ENCODE data around the gene PRDM16. TPM values are rescaled to one million over a fixed set of nuclear protein-coding genes. Genes with fewer than 3 reads are reported as not detected.

PRDM16 gene
- total RNA-seq, 1 experiment from 2014 or later = 6.1 TPM

GRCh38 chr1:3346478-3346877, 277.5 kb downstream of the PRDM16 start:
- Histone ChIP-seq H4K20me1 (ENCODE audit: insufficient read depth) (no peaks in the 10 kb centered on the region), H3K9ac (ENCODE audit: low read length) (no peak overlapping the region), H3K4me2 (ENCODE audit: low read length) (no peak overlapping the region), H3K4me3 (replicated peaks in 1 of 2; ENCODE audit: low read depth in 1 of 2, low read length in 2 of 2) (no peak overlapping the region), H3K79me2 (ENCODE audit: insufficient read depth, low read length) (no peaks in the 10 kb centered on the region), H3K9me2 (ENCODE audit: insufficient read depth) (no peaks in the 10 kb centered on the region), H2AFZ (ENCODE audit: low read depth, low read length, poor library complexity, severe bottlenecking) (no peak overlapping the region), H3K4me1 (ENCODE audit: control insufficient read depth in 1 of 2, insufficient read depth in 2 of 2, low read length in 2 of 2) (no peaks in the 10 kb centered on the region), H3K27ac (ENCODE audit: low read depth, low read length) (no peak overlapping the region), H3K27me3 (ENCODE audit: insufficient read depth, low read length) (no peaks in the 10 kb centered on the region), H3K36me3 (ENCODE audit: control insufficient read depth in 1 of 2, insufficient read depth in 2 of 2, low read length in 2 of 2) (no peaks in the 10 kb centered on the region), H3K9me3 (ENCODE audit: control insufficient read depth in 1 of 2, insufficient read depth in 1 of 2, low read depth in 1 of 2, low read length in 2 of 2) (no peaks in the 10 kb centered on the region)
- TF ChIP-seq ZFX (IDR thresholded peaks at IDR 0.05) = no peak
- TF ChIP-seq SP1 (IDR thresholded peaks at IDR 0.05; ENCODE audit: low read depth) = no peak
- TF ChIP-seq CTCF (IDR thresholded peaks at IDR 0.05 in 2 of 3, conservative IDR thresholded peaks at IDR 0.05 in 1 of 3; ENCODE audit: borderline replicate concordance in 1 of 3, insufficient read depth in 1 of 3, low read depth in 2 of 3, low read length in 2 of 3) = no peak
- no peak for TF ChIP-seq POLR2A (IDR thresholded peaks at IDR 0.05; ENCODE audit: borderline replicate concordance, extremely low read depth, insufficient read depth, insufficient read length)
- TF ChIP-seq JUND (IDR thresholded peaks at IDR 0.05) = no peak
- no peak for TF ChIP-seq CEBPB (IDR thresholded peaks at IDR 0.05; ENCODE audit: low read depth)
- TF ChIP-seq EZH2 (IDR thresholded peaks at IDR 0.05) = no peak
- no peak for TF ChIP-seq YY1 (IDR thresholded peaks at IDR 0.05; ENCODE audit: extremely low read depth, insufficient replicate concordance, low read depth, low read length)
- TF ChIP-seq POLR2AphosphoS5 (IDR thresholded peaks at IDR 0.05; ENCODE audit: low read depth, low read length) = no peak
- no TSS peak for BruUV-seq (replicated peaks)
- DNase-seq (ENCODE audit: low read depth, low spot score) (no peak), ATAC-seq (no peak)
- ChIA-PET CTCF (no interaction called here), POLR2A (no interaction called here), RAD21 (ENCODE audit: low non-redundant PET in 1 of 2, low total read pairs in 2 of 2, uncharacterized antibody in 2 of 2, unreplicated experiment in 2 of 2) (no interaction called here)
- intact Hi-C loops (cut with micrococcal nuclease) = no loop called here
